Endothelial cell of umbilical vein (primary cell): Measurements from ENCODE around the gene RNF169. TPM values are rescaled to one million over a fixed set of nuclear protein-coding genes. Genes with fewer than 3 reads are reported as not detected.

Experiments
- BruUV-seq: library from RNA; stranded (reverse); fragments of 400-500 nt; replicated peaks from 2 replicates; lab custom pipeline; 2021; lab: Mats Ljungman, UMichigan
- CTCF ChIA-PET: fragments of 300-600, 350-600 bp; sonication (Branson Sonifier 250); formaldehyde crosslinking; loops from one replicate; lab custom pipeline; 2021; ENCODE audit warnings: antibody characterized with exemption, inconsistent platforms; lab: Charles Lee
- POLR2A ChIA-PET: fragments of 300-600, 350-600 bp; sonication (Branson Sonifier 250); formaldehyde crosslinking; loops from one replicate; lab custom pipeline; 2021; ENCODE audit warnings: antibody characterized with exemption, inconsistent platforms; lab: Charles Lee
- DNase-seq: peaks from one replicate; pipeline ENCODE4 v3.0.0-alpha.2; 2011; ENCODE audit warnings: low read depth, low spot score
- FAIRE-seq: peaks from 2 replicates; lab custom pipeline; 2011; peaks lifted over from hg19 to GRCh38; lab: Jason Lieb, UNC
- H2AFZ ChIP-seq: 2 replicates; pipeline ENCODE4 v1.6.0; 2012; ENCODE audit warnings: low read depth, low read length, control low read depth, inconsistent platforms
- H3K27ac ChIP-seq: 2 replicates; pipeline ENCODE4 v1.5.1; 2011; ENCODE audit warnings: low read depth, mild to moderate bottlenecking, control low read depth, low read length, moderate library complexity; ENCODE audit not compliant: insufficient read depth
- H3K27me3 ChIP-seq, 2 experiments: 2 replicates each; pipeline versions ENCODE4 v1.6.0 to v1.6.1; 2011; ENCODE audit warnings: low read length in 2 of 2, mixed read lengths in 1 of 2; ENCODE audit not compliant: control insufficient read depth in 2 of 2, insufficient read depth in 2 of 2
- H3K36me3 ChIP-seq, 2 experiments: 2 replicates in 1 of 2; 3 replicates in 1 of 2; pipeline ENCODE4 v1.5.1; 2011; ENCODE audit warnings: low read length in 2 of 2, mild to moderate bottlenecking in 1 of 2, moderate library complexity in 1 of 2; ENCODE audit not compliant: control insufficient read depth in 2 of 2, insufficient read depth in 2 of 2; ENCODE audit errors: extremely low read depth in 1 of 2
- H3K4me1 ChIP-seq: 3 replicates; pipeline ENCODE4 v1.5.1; 2011; ENCODE audit warnings: mild to moderate bottlenecking, low read length; ENCODE audit not compliant: control insufficient read depth, insufficient read depth; ENCODE audit errors: extremely low read depth
- H3K4me2 ChIP-seq: 2 replicates; pipeline ENCODE4 v1.6.1; 2011; ENCODE audit warnings: low read length, control low read depth, mixed read lengths; ENCODE audit not compliant: insufficient read depth
- H3K4me3 ChIP-seq, 3 experiments: fragments of 200-600 bp in 1 of 3; sonication (generic), shearing (Covaris generic) in 1 of 3; replicated peaks in 1 of 3; 2 replicates each; pipeline ENCODE4 v1.5.1; 2011 to 2016; ENCODE audit warnings: control low read depth in 3 of 3, low read length in 3 of 3, mild to moderate bottlenecking in 2 of 3, inconsistent platforms in 1 of 3, low read depth in 1 of 3, moderate library complexity in 1 of 3; ENCODE audit not compliant: insufficient read depth in 1 of 3
- H3K79me2 ChIP-seq: 2 replicates; pipeline ENCODE4 v1.6.0; 2012; ENCODE audit warnings: low read length, inconsistent platforms; ENCODE audit not compliant: control insufficient read depth, insufficient read depth
- H3K9ac ChIP-seq: replicated peaks from 2 replicates; pipeline ENCODE3; 2011; ENCODE audit warnings: low read length, control low read depth; ENCODE audit not compliant: insufficient read depth; ENCODE audit errors: extremely low read depth
- H3K9me1 ChIP-seq: replicated peaks from 3 replicates; pipeline ENCODE4 v1.6.0; 2011; ENCODE audit warnings: mild to moderate bottlenecking, low read length; ENCODE audit not compliant: control insufficient read depth, insufficient read depth; ENCODE audit errors: extremely low read depth
- H3K9me3 ChIP-seq: replicated peaks from 2 replicates; pipeline ENCODE4 v1.5.1; 2012; ENCODE audit warnings: low read length, inconsistent platforms; ENCODE audit not compliant: control insufficient read depth, insufficient read depth
- H4K20me1 ChIP-seq: replicated peaks from 2 replicates; pipeline ENCODE3; 2011; ENCODE audit warnings: mild to moderate bottlenecking, low read length; ENCODE audit not compliant: control insufficient read depth, insufficient read depth; ENCODE audit errors: extremely low read depth
- CTCF ChIP-seq, 2 donors: IDR thresholded peaks; 1 replicate in 1 of 2; 2 replicates in 1 of 2; pipeline ENCODE4 v1.5.1; 2011; ENCODE audit warnings: low read length in 2 of 2, mild to moderate bottlenecking in 2 of 2, moderate library complexity in 2 of 2, control low read depth in 1 of 2, inconsistent platforms in 1 of 2, low read depth in 1 of 2; ENCODE audit not compliant: insufficient read depth in 1 of 2; ENCODE audit errors: extremely low read depth in 1 of 2
- EZH2 ChIP-seq: IDR thresholded peaks from 2 replicates; pipeline ENCODE4 v1.6.1; 2012; ENCODE audit warnings: borderline replicate concordance, low read depth, mild to moderate bottlenecking, moderate library complexity, low read length, inconsistent platforms; ENCODE audit not compliant: severe bottlenecking
- JUN ChIP-seq: IDR thresholded peaks from 2 replicates; pipeline ENCODE4 v1.6.1; 2011; ENCODE audit warnings: borderline replicate concordance, low read depth; ENCODE audit not compliant: insufficient read length, insufficient read depth
- MAX ChIP-seq: IDR thresholded peaks from 2 replicates; pipeline ENCODE4 v1.6.1; 2011; ENCODE audit not compliant: insufficient read depth, insufficient read length
- dilution Hi-C: fragments of 300-500 bp; cut with MboI; formaldehyde crosslinking; loops from one replicate; pipeline ENCODE4 v1.15.0; 2019; ENCODE audit warnings: low sequenced_read_pairs; ENCODE audit not compliant: extremely low pct_ligation_motif_present
- intact Hi-C: fragments of 100-400 bp; cut with micrococcal nuclease; formaldehyde crosslinking; loops from one replicate; pipeline ENCODE4 v1.10.0; 2022
- microRNA-seq: library from miRNA; unstranded; fragments of <30 nt; microRNA quantifications from one replicate; pipeline ENCODE4 v1.2.0, GENCODE V29; 2021; ENCODE audit warnings: borderline number of aligned reads, borderline replicate concordance
- polyA plus RNA-seq, 4 experiments: library from polyadenylated mRNA; depleted of rRNA in 3 of 4; stranded (reverse) in 3 of 4; unstranded in 1 of 4; fragments of >200 nt; gene quantifications; 2 replicates each; pipeline versions ENCODE4 v1.2.1 to v1.2.3, GENCODE V29; 2011 to 2012; ENCODE audit warnings: missing spikeins in 1 of 4
- small RNA-seq: library from RNA; depleted of rRNA; stranded (forward); fragments of <200 nt; gene quantifications from one replicate; pipeline ENCODE3, GENCODE V24; 2012; ENCODE audit warnings: low replicate concordance, low read depth; ENCODE audit not compliant: insufficient read depth, insufficient read length
- total RNA-seq: library from RNA; stranded (reverse); gene quantifications from 2 replicates; pipeline ENCODE4 v1.2.3, GENCODE V29; 2021

The RNF169 gene
- total and polyA plus RNA-seq, 2 donors (not counting 3 experiments of a cell fraction or from before 2014, with no cell fraction given), result 5.8 to 21.3 TPM

DNA sequence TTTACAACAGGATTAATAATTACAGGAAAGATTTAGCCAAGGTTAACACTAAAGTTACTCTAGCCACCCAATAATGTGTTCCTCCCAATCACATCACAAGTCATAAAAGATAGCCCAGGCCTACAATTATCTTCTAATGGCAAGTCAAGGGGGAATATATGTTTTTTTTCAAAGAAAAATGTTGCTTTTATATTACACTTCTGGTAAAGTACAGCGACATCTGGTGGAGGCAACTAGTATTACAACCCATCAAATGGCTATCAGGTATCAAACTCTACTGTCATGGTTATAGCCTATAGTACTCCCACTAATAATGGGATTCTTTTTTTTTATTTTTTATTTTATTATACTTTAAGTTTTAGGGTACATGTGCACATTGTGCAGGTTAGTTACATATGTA, 128.5 kb downstream of the RNF169 start:
- Histone ChIP-seq H3K27me3 (no peaks in the 10 kb centered on the region), H2AFZ (no peak overlapping the region), H3K4me3 (no peak overlapping the region), H3K27ac (no peak overlapping the region), H3K79me2 (no peaks in the 10 kb centered on the region), H3K9ac (no peak overlapping the region), H4K20me1 (no peaks in the 10 kb centered on the region), H3K9me3 (no peaks in the 10 kb centered on the region), H3K4me2 (no peak overlapping the region), H3K9me1 (no peaks in the 10 kb centered on the region), H3K4me1 (no peaks in the 10 kb centered on the region), H3K36me3 (peaks cover 0 to 2% of the 10 kb centered on the region in 2 experiments)
- BruUV-seq, result no TSS peak
- DNase-seq, result no peak
- intact Hi-C loops (no loop called here), dilution Hi-C loops (loop anchor here (10.0 kb wide), 1 partner anchor 402 kb away; no protein-coding TSS in a partner anchor)
- ChIA-PET POLR2A (no interaction called here), CTCF (no interaction called here)
- FAIRE-seq, result no peak
- TF ChIP-seq MAX (no peak), CTCF (IDR thresholded peaks at IDR 0.05; ENCODE audit: extremely low read depth in 1 of 2, insufficient read depth in 1 of 2, low read depth in 1 of 2, low read length in 2 of 2) (peak; percentile 14 to 40), EZH2 (no peak), JUN (no peak)

Small RNAs within 50 kb of the gene (microRNA-seq; reads per million reads assigned to microRNA genes)
- not detected for gene MIR4696

Small RNAs within 50 kb of the gene (small RNA-seq; reads per million reads assigned to genes)
- gene MIR4696 (not detected), gene RN7SL239P (not detected)

Other genes with a start within 250 kb of the RNF169 start
- 23.6 and 25.2 TPM in 2 replicates for gene POLD3, start 156.3 kb upstream of the RNF169 start, total RNA-seq
- 8.6 and 8.9 TPM in 2 replicates for gene POLD3, start 156.3 kb upstream of the RNF169 start, polyA plus RNA-seq
- not detected in 2 replicates for gene CHRDL2, start 17.4 kb upstream of the RNF169 start, total RNA-seq
- not detected in 2 replicates for gene CHRDL2, start 17.4 kb upstream of the RNF169 start, polyA plus RNA-seq
- 11.2 and 28.6 TPM in 2 replicates for gene XRRA1, start 200.2 kb downstream of the RNF169 start, total RNA-seq
- 6.3 and 8.6 TPM in 2 replicates for gene XRRA1, start 200.2 kb downstream of the RNF169 start, polyA plus RNA-seq
- gene SPCS2, start 200.4 kb downstream of the RNF169 start, total RNA-seq, result 140 and 152 TPM in 2 replicates
- gene SPCS2, start 200.4 kb downstream of the RNF169 start, polyA plus RNA-seq, result 82.8 and 88.9 TPM in 2 replicates
- 7.0 and 7.6 TPM in 2 replicates for gene NEU3, start 240.1 kb downstream of the RNF169 start, total RNA-seq
- 5.5 and 5.9 TPM in 2 replicates for gene NEU3, start 240.1 kb downstream of the RNF169 start, polyA plus RNA-seq